ENCODE data around the gene LMAN2.

GRCh38 chr5:177376107-177376506 lies 24.6 kb upstream of the LMAN2 start:
- TF ChIP-seq CTCF (IDR thresholded peaks at IDR 0.05) (no peak), POLR2A (IDR thresholded peaks at IDR 0.05) (no peak)

Data from Peyer's patch (tissue), 4 donors.